GM12872 (cell line): Measurements from ENCODE around the gene WAS.

ENCODE experiments used
- CTCF ChIP-seq: IDR thresholded peaks from 3 replicates; pipeline ENCODE4 v1.5.1; 2011; ENCODE audit warnings: low read depth, mild to moderate bottlenecking, low read length, moderate library complexity; ENCODE audit not compliant: insufficient read depth

Gene WAS

GRCh38 chrX:48695925-48696300, 12.3 kb downstream of the WAS start:
- no peak for TF ChIP-seq CTCF

- TF ChIP-seq CTCF, result no peak
Observed at GRCh38 chrX:48696301-48696908, 12.8 kb downstream of the WAS start, which contains the start of gene SUV39H1. SUV39H1 (plus strand) TSS chrX:48696734; CDS start chrX:48696785, 51 bp downstream.

GRCh38 chrX:48696909-48697727, 13.5 kb downstream of the WAS start:
- no peak for TF ChIP-seq CTCF

GRCh38 chrX:48698306-48698705, 14.7 kb downstream of the WAS start:
- TF ChIP-seq CTCF, result no peak

- TF ChIP-seq CTCF, result no peak
Observed at GRCh38 chrX:48700246-48700645, 16.6 kb downstream of the WAS start.

- TF ChIP-seq CTCF, result no peak
Observed at GRCh38 chrX:48700951-48701653, 17.5 kb downstream of the WAS start.

GRCh38 chrX:48702032-48702431, 18.4 kb downstream of the WAS start:
- TF ChIP-seq CTCF, result no peak
